ENCODE measurements around the gene TSTD2.
"Not testable (repeated sequence)": the region's sequence is repeated elsewhere in the genome, so short reads cannot be mapped to it uniquely, and the experiment has no call there.

TSTD2 gene

DNA sequence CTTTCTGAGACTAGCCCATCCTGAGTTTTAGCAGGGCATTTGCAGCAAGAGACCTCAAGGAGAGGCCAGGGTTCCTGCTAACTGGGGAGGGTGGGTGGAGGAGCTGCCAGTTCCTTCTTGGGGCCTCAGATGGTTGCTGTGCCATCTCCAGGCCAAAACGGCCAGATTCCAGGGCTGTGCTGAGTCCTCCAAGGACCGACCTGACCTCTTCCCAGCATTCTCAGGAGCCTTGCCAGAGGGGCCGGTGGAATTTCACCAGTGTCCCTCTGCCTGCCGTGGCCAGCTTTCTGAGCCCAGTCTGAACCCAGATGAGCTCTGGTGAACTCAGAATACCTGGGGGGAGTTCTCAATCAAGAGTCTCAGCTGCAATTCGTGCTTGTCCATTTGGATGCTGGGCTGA, 54.3 kb downstream of the TSTD2 start:
- DNase-seq (ENCODE audit: insufficient read length), result no peak
- TF ChIP-seq POLR2AphosphoS5 (IDR thresholded peaks at IDR 0.05; ENCODE audit: low read depth, low read length) (no peak), POLR2A (IDR thresholded peaks at IDR 0.05; ENCODE audit: low read depth, low read length) (no peak), TAF1 (IDR thresholded peaks at IDR 0.05; ENCODE audit: borderline replicate concordance, low read depth, low read length) (no peak)
- no peak for FAIRE-seq

DNA sequence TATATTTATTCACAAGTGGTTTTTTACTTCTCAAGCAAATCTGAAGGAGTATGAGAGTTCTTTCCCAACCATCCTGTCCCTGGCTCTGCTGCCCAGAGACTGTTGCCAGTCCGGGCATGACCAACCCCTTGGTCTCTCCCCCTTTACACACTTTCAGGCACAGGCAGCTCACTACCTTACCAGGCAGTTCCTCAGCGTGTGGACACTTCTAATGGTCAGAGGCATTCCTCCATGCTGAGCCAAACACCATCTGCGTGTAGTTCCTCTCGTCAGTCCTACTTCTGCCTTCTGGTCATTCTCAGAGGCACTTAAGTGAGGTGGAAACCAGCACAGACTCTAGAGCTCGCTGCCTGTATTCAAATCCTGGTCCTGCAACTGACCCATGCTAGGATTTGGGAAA, 56.1 kb downstream of the TSTD2 start:
- FAIRE-seq (no peak), DNase-seq (ENCODE audit: insufficient read length) (no peak)
- TF ChIP-seq POLR2A (IDR thresholded peaks at IDR 0.05; ENCODE audit: low read depth, low read length), result no peak

DNA sequence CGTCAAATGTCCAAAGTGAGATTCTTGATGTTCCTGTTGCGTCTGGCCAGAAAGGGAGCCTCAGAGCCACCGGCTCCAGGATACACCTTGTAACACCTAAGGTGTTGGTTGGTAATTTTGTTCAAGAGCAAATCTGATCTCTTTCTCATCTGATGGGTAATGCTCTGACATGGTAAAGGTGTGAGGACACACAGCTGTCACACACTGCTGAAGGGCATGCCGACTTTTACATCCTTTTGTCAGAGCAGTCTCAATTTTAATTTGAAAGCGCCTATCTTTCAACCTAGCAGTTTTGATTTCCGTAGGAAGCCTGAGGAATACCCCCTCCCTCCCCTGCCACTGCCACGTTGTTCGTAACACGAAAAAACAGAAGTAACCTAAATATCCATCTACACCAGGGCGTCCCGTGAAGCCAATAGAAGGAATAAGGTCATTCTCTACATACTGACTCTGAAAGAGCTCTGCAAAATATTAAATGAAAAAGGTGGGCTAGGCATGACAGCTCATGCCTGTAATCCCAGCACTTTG, 57.4 kb downstream of the TSTD2 start:
- no peak for FAIRE-seq
- no peak for DNase-seq (ENCODE audit: insufficient read length)
- TF ChIP-seq POLR2A (IDR thresholded peaks at IDR 0.05; ENCODE audit: low read depth, low read length), result no peak
- no peak for TF ChIP-seq POLR2AphosphoS5 (IDR thresholded peaks at IDR 0.05; ENCODE audit: low read depth, low read length)
- TF ChIP-seq TAF1 (IDR thresholded peaks at IDR 0.05; ENCODE audit: borderline replicate concordance, low read depth, low read length), result no peak

DNA sequence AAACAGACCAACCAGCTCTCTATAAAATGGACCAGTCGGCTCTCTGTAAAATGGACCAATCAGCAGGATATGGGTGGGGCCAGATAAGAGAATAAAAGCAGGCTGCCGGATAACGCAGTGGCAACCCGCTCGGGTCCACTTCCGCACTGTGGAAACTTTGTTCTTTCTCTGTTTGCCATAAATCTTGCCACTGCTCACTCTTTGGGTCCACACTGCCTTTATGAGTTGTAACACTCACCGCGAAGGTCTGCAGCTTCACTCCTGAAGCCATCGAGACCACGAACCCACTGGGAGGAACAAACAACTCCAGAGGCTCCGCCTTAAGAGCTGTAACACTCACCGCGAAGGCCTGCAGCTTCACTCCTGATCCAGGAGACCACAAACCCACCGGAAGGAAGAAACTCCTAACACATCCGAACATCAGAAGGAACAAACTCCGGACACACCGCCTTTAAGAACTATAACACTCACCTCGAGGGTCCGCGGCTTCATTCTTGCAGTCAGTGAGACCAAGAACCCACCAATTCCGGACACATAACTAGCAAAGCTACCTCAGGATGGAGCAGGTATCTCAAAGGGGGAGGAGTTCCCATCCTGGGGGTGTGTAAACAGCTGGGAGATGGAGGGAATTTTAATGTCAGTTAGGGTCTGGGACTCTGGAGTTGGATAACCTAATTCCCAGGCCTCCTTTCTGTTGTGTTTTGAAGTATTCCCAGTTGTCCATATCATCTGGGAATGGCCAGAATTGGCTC, 58.1 kb downstream of the TSTD2 start:
- not testable (repeated sequence) for FAIRE-seq; DNase-seq (ENCODE audit: insufficient read length)

DNA sequence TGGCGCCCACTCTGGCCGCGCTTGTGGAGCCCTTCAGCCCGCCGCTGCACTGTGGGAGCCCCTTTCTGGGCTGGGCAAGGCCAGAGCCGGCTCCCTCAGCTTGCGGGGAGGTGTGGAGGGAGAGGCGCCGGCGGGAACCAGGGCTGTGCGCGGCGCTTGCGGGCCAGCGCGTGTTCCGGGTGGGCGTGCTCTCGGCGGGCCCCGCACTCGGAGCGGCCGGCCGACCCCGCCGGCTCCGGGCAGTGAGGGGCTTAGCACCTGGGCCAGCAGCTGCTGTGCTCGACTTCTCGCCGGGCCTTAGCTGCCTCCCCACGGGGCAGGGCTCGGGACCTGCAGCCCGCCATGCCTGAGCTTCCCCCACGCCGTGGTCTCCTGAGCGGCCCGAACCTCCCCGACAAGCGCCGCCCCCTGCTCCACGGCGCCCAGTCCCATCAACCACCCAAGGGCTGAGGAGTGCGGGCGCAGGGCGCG, 59.0 kb downstream of the TSTD2 start:
- not testable (repeated sequence) for FAIRE-seq; DNase-seq (ENCODE audit: insufficient read length)

DNA sequence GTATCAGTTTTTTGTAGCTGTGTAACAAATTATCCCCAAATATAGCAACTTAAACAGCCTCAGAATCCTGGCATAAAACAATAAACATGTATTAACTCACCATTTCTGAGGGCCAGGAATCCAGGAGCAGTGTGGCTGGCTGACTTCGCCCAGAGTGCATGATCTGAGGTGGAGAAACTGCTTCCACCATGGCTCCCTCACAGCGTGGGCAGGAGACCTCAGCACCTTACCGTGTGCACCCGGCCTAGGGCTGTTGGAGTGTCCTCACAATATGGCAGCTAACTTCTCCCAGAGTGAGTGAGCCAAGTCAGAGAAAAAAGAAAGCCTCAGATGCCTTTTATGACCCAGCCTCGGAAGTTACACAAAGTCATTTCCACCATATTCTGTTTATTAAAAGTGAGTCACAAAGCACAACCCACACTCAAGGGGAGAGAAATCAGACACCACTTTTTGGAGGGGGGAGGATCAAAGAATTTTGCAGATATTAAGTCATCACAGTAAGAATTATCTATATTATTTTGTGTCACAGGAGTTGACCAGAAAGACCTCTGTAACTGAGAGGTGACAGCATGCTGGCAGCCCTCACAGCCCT, 59.6 kb downstream of the TSTD2 start:
- DNase-seq (ENCODE audit: insufficient read length) (no peak), FAIRE-seq (no peak)
- no peak for TF ChIP-seq POLR2AphosphoS5 (IDR thresholded peaks at IDR 0.05; ENCODE audit: low read depth, low read length)

DNA sequence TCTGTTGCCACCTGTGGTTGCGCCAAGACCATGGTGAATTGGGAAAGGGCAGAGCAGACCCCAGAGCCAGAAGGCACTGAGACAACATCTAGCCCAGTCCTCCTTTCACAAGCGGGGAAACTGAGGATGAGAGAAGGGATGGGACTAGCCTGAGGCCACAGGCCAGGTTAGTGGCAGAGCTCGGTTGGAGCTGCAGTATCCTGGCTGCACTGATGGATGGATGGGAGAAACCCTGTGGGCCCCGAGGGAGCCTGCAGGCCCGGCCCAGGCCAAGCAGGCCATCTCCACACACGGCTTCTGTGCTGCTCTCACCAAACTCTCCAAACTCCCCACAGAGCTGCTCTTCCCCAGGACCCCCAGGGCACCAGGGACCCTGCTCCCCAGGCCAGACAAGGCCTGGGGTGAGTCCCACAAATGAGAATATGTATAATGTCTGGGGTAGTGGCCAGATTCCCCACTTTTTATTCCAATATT, 60.2 kb downstream of the TSTD2 start:
- FAIRE-seq, result no peak
- DNase-seq (ENCODE audit: insufficient read length), result no peak

DNA sequence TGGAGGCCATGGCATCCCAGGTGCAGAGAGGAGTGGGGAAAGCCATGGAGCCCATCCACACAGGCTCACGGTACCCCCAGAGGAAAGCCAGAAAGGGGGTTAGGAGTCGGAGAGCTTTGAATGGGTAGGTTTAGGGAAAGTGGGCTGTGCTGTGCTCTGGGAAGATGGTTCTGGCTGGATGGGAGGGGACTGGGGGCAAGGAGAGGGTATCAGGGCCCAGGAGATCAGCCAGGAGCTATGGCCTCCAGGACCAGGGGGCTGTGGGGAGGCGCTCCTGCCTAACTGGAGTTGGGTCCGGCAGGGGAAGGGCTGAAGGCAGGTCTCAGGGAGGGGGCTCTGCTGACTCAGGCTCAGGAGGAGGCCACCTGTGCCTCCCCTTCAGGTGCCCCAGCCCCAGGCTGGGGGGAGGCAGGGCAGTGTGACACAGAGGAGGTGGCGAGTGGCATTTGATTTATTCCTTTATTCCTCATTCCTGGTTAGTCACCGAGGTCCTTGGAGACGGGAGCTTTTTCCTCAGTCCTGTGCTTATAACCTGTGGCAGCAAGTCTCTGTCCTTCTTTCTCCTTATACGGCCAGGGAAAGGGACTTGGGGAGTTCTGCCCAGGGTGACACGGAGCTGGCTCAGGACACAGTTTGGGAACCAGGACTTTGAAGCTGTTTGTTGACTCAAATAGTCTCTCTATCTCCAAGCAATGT, 60.8 kb downstream of the TSTD2 start:
- no peak for TF ChIP-seq POLR2AphosphoS5 (IDR thresholded peaks at IDR 0.05; ENCODE audit: low read depth, low read length)
- no peak for TF ChIP-seq POLR2A (IDR thresholded peaks at IDR 0.05; ENCODE audit: low read depth, low read length)
- TF ChIP-seq TAF1 (IDR thresholded peaks at IDR 0.05; ENCODE audit: borderline replicate concordance, low read depth, low read length), result no peak
- FAIRE-seq (no peak), DNase-seq (ENCODE audit: insufficient read length) (no peak)

More for the DNA sequence above, 60.2 kb downstream of the TSTD2 start:
- no peak for TF ChIP-seq POLR2AphosphoS5 (IDR thresholded peaks at IDR 0.05; ENCODE audit: low read depth, low read length)
- TF ChIP-seq TAF1 (IDR thresholded peaks at IDR 0.05; ENCODE audit: borderline replicate concordance, low read depth, low read length), result no peak
- TF ChIP-seq POLR2A (IDR thresholded peaks at IDR 0.05; ENCODE audit: low read depth, low read length), result no peak

DNA sequence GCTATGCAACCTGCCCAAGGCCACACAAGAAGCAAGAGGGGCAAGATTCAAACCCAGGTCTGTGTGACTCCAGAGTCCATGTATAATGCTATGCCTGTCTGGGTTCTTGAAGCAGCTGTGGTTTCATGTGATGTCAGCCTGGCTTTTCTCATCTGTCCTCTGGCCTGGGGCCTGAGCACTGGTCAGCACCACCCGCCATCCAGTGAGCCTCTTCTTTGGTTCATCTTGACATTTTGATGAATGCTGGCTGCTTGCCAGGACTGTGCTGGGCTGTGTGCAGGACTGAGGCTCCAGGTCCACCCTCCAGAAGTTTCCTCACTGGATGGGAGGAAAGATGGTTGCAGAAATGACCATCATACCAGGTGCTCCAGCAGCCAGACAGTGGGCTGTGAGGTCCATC, 61.5 kb downstream of the TSTD2 start:
- no peak for FAIRE-seq
- DNase-seq (ENCODE audit: insufficient read length), result no peak
- TF ChIP-seq POLR2A (IDR thresholded peaks at IDR 0.05; ENCODE audit: low read depth, low read length) (no peak), POLR2AphosphoS5 (IDR thresholded peaks at IDR 0.05; ENCODE audit: low read depth, low read length) (no peak), TAF1 (IDR thresholded peaks at IDR 0.05; ENCODE audit: borderline replicate concordance, low read depth, low read length) (no peak)

DNA sequence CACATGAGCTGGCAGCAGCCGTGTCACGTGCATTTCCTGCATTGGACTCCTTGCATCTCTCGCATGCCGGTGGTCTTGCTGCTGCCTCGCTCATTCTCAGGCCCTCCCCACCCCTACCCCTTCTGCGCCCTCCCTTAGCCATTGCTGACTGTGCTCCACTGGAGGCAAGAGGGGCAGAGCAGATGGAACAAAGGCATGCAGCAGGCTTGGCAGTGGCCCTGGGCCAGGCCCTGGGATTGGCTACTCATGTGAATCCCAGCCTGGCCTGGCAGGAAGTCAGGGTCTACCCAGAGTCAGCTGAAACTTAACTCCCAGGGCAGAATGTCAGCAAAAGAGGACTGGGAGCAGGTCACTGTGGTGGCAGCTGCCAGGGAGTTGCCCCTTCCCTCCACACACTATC, 62.3 kb downstream of the TSTD2 start:
- FAIRE-seq (no peak), DNase-seq (ENCODE audit: insufficient read length) (no peak)
- TF ChIP-seq TAF1 (IDR thresholded peaks at IDR 0.05; ENCODE audit: borderline replicate concordance, low read depth, low read length), result no peak
- TF ChIP-seq POLR2A (IDR thresholded peaks at IDR 0.05; ENCODE audit: low read depth, low read length), result no peak
- no peak for TF ChIP-seq POLR2AphosphoS5 (IDR thresholded peaks at IDR 0.05; ENCODE audit: low read depth, low read length)

DNA sequence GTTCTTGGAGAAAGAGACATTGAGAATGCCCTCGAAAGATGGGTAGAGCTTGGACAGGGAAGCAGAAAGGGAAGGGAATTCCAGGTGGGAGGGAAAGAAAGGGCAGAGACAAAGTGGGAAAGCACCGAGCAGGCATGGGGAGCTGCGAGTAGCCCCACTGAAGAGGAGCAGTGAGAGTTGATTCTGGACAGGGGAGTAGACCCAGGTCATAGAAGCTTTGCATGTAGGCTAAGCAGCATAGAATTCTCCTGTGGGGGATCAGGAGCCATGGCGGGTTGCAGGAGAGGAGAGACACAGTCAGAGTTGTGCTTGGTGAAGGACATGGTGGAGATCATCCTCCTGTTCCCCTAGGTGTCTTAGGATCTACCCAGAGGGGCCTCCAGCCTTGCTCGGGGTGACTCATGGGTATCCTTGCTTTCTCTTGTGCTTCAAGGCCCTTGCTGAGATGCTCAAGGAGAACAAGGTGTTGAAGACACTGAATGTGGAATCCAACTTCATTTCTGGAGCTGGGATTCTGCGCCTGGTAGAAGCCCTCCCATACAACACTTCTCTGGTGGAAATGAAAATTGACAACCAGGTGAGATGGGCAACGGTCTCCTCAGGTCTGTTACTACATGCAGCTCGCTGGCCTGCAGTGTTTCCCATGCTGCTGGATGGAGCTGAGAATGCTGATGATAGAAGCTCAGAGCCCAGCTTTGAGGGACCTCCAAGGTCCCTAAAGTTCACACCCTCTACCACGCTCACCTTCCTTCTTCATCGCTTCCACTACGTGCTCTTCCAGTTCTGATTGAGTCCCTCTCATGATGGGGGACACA, 64.5 kb downstream of the TSTD2 start:
- TF ChIP-seq POLR2AphosphoS5 (IDR thresholded peaks at IDR 0.05; ENCODE audit: low read depth, low read length) (no peak), POLR2A (IDR thresholded peaks at IDR 0.05; ENCODE audit: low read depth, low read length) (no peak), TAF1 (IDR thresholded peaks at IDR 0.05; ENCODE audit: borderline replicate concordance, low read depth, low read length) (no peak)
- DNase-seq (ENCODE audit: insufficient read length) (no peak), FAIRE-seq (no peak)

DNA sequence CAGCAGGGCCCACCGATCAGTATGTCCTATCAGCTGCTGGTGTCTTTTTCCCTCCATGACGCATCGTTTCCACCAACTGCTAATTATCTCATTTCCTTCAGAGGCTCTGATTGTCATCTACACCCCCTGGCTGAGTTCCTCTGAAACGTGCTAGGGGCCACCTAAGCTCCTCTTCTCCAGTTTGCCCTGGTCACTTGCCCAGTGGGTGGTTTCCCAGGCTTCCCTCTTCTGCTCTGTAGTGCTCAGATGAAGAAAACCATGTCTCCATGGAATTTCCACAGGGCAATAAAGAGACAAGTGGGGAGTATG, 65.3 kb downstream of the TSTD2 start:
- TF ChIP-seq TAF1 (IDR thresholded peaks at IDR 0.05; ENCODE audit: borderline replicate concordance, low read depth, low read length) (no peak), POLR2AphosphoS5 (IDR thresholded peaks at IDR 0.05; ENCODE audit: low read depth, low read length) (no peak), POLR2A (IDR thresholded peaks at IDR 0.05; ENCODE audit: low read depth, low read length) (no peak)
- FAIRE-seq (no peak), DNase-seq (ENCODE audit: insufficient read length) (no peak)
